Sigmoid colon (tissue), 4 donors: ENCODE data around the gene SLC22A31.

Experiments used
- EP300 ChIP-seq, 4 donors: sonication (generic); formaldehyde crosslinking; IDR thresholded peaks; one replicate each; pipeline ENCODE4 v1.6.1; 2017; ENCODE audit warnings: antibody characterized with exemption in 4 of 4
- POLR2A ChIP-seq, 2 donors: fragments of 450-650 bp; IDR thresholded peaks; one replicate each; pipeline ENCODE4 v1.6.1; 2016; ENCODE audit warnings: antibody characterized with exemption in 2 of 2, mild to moderate bottlenecking in 2 of 2, moderate library complexity in 2 of 2
- POLR2AphosphoS5 ChIP-seq, 4 donors: sonication (generic); formaldehyde crosslinking; IDR thresholded peaks; one replicate each; pipeline ENCODE4 v1.6.1; 2017; ENCODE audit warnings: antibody characterized with exemption in 4 of 4
- TF ChIP-seq, protein P1 (sequence below), 4 experiments: fragments of 450-650 bp in 3 of 4; fragments of 200-600 bp in 1 of 4; IDR thresholded peaks; one replicate each; pipeline ENCODE4 v1.5.1; 2016 to 2019; ENCODE audit warnings: antibody characterized with exemption in 4 of 4, mild to moderate bottlenecking in 3 of 4, moderate library complexity in 2 of 4

DNA sequence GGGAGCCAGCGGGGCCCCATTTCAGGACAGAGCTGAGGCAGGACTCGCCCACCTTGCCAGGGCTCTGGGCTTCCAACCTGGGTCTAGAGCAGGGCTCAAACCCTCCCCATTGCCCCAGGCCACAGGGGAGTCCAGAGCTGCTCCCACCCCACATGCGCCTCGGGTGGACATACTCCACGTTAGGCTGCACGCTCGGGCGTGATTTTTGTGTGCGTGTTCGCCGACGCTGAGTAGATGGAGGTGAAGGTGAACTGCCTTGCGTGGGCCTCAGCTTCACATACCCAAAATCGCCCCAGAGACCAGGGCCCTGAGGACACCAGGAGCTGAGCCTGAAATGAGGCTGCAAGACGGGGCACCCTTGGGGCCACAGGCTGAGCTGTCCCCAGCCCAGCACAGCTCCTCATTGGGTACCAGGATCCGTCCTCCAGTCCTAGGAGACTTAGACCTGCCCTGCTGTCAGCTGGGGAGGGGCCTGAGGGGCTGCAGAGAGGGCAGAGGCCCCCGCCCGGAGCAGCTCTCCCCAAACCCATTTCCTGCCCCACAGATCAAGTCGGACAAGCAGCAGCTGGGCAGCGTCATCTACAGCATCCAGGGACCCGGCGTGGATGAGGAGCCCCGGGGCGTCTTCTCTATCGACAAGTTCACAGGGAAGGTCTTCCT lies 20.6 kb downstream of the SLC22A31 start:
- TF ChIP-seq POLR2AphosphoS5 (IDR thresholded peaks at IDR 0.05) (no peak), POLR2A (IDR thresholded peaks at IDR 0.05) (no peak), EP300 (IDR thresholded peaks at IDR 0.05) (no peak)
- TF ChIP-seq, protein P1, sequence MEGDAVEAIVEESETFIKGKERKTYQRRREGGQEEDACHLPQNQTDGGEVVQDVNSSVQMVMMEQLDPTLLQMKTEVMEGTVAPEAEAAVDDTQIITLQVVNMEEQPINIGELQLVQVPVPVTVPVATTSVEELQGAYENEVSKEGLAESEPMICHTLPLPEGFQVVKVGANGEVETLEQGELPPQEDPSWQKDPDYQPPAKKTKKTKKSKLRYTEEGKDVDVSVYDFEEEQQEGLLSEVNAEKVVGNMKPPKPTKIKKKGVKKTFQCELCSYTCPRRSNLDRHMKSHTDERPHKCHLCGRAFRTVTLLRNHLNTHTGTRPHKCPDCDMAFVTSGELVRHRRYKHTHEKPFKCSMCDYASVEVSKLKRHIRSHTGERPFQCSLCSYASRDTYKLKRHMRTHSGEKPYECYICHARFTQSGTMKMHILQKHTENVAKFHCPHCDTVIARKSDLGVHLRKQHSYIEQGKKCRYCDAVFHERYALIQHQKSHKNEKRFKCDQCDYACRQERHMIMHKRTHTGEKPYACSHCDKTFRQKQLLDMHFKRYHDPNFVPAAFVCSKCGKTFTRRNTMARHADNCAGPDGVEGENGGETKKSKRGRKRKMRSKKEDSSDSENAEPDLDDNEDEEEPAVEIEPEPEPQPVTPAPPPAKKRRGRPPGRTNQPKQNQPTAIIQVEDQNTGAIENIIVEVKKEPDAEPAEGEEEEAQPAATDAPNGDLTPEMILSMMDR (IDR thresholded peaks at IDR 0.05) = no peak
